NCI-H146 treated with DMSO at 0.1 percent for 48 hours (cell line): ENCODE results near the gene B3GNT8.
A peak's percentile ranks its signal among the peaks of the same experiment; 100 is the strongest.
"Not testable (repeated sequence)": the region's sequence is repeated elsewhere in the genome, so short reads cannot be mapped to it uniquely, and the experiment has no call there.

ENCODE experiments used
- DNase-seq: peaks from one replicate; lab custom pipeline; 2025; ENCODE audit not compliant: unreplicated experiment; lab: John Stamatoyannopoulos, UW

The B3GNT8 gene, protein sequence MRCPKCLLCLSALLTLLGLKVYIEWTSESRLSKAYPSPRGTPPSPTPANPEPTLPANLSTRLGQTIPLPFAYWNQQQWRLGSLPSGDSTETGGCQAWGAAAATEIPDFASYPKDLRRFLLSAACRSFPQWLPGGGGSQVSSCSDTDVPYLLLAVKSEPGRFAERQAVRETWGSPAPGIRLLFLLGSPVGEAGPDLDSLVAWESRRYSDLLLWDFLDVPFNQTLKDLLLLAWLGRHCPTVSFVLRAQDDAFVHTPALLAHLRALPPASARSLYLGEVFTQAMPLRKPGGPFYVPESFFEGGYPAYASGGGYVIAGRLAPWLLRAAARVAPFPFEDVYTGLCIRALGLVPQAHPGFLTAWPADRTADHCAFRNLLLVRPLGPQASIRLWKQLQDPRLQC

GRCh38 chr19:41426952-41427646, at the start of gene B3GNT8:
Gene B3GNT8 (minus strand): TSS chr19:41427374. CDS start chr19:41426778, 596 bp downstream.
- DNase-seq: no peak

DNA sequence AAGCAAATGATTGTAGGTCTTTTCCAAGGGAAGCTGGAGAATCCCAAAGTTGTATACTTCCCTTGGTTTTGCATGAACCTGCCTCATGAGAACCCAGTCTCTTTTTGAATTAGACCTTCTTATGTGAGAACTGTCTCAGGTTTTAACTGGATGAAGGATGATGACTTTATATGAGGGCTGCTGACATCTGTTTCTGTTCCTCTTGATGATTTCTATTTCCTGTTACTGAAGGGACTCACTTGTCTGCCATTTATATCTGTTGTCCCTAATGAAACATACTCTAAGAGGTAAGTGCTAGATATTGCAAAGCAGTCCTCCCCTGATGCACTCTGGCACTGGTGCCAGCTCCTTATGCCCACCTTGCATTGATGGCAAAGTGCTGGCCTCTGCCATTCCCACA, 49.4 kb upstream of the B3GNT8 start:
- DNase-seq: no peak

GRCh38 chr19:41463257-41464256, 36.4 kb upstream of the B3GNT8 start:
- not testable (repeated sequence) for DNase-seq

GRCh38 chr19:41462497-41462896, 35.3 kb upstream of the B3GNT8 start:
- DNase-seq: no peak

- DNase-seq: no peak
These were observed 30.1 kb upstream of the B3GNT8 start for GRCh38 chr19:41457241-41457640.

DNA sequence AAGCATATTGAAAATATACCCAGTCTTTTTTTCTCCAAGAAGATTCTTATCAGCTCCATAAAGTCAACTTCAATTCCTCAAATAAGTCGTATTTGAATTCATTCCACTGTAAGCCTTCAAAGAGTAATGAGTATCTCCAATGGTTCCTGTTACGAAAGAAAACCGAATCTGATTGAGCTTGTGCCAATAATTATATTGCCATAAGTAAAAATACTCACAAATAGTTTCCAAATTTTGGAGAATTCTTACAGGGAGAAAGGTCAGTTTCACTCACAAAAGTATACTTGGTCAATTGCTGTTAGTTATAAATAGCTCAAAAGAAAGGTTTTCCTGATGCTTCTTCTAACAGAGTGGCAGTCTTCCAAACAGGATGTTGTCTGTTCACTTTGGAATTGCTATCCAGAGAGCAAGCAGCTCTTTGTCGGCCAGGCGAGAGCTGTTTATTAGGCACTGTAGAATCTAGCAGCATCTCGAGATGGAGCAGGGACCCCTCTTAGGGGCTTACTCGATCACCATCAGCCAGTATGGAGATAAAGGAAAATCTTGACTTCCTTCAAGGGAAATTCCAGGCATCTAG, 29.3 kb upstream of the B3GNT8 start:
- no peak for DNase-seq

DNA sequence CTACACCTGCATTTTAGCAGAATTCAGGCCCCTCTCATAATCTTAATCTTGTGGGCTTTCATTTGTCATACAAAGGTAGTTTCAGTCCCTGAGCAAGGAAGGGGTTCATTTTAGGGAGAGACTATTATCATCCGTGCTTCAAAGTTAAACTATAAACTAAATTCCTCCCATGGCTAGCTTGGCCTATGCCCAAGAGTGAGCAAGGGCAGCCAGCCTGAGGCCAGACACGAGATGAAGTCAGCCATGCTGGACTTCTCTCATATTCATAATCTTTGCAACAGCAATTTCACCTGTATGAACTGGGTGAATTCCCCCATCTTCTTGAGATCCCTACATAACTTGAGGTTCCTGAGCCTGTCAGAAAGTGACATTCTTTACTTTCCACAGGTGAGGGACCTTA, 28.8 kb upstream of the B3GNT8 start:
- no peak for DNase-seq

DNA sequence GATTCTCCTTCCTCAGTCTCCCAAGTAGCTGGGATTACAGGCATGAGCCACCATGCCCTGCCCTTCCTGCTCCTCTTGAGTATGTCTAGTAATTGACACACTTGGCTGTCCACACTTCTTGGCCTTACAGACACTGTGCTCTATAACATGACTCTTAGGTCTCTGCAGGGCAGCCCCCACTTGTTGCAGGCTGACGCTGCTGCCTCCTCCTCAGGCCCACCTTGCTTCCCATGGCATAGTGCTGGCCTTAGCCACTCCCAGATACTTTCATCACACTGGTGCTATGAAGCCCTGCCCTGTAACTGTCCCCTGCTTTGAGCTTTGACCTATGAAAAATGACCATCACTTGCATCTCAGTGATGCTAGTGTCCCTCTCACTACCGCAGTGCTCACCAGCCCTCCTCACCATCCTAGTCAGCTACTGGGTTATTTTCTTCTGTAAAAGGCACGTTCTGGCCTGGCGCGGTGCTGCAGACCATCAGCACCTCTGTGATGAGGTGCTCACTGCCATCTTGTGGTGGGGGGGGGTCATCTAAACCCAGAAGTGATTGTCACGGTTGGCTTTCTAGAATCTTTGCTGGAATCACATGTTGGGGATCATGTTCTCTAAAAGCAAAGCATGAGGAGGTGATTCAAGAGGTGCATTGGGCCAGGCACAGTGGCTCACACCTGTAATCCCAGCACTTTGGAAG, 25.6 kb upstream of the B3GNT8 start:
- DNase-seq: no peak

DNA sequence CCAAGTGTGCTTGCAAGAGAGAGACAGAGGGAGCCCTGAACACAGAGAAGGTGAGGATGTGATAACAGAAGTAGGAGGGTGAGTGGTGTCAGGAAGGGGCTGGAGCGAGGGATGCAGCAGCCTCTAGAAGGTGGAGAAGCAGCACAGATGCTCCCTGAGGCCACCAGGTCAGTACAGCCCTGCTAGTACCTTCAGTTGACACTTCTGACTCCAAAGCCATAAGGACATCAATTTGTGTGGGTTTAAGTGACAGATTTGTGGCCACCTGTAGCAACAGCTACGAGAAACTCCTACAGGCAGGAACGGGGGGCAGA, 22.6 kb upstream of the B3GNT8 start:
- DNase-seq: no peak

- peak; percentile 14 for DNase-seq
These were observed 22.1 kb upstream of the B3GNT8 start for GRCh38 chr19:41449079-41449864.

DNA sequence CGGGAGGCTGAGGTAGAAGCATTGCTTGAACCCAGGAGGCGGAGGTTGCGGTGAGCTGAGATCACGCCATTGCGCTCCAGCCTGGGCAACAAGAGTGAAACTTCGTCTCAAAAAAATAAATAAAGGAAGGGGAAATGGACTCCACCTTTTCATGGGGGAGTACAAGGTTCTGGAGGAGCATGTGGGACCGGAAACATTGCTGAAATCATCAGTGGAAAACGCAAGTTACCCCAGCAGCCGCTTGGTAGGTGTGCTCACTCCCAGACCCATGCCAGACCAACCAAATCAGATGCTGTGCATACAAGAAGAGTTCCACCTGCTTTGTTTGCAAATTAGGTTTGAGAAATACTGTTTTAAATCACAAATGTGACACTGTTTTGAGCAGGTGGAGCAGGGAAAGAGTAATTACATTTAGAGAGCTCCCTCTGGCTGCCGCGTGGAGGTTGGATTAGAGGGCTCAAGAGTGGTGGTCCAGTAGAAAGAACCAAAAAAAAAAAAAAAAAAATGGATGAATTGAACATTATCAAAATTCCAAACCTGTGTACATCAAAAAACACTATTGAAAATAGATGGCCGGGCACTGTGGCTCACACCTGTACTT, 20.7 kb upstream of the B3GNT8 start:
- DNase-seq: no peak

DNA sequence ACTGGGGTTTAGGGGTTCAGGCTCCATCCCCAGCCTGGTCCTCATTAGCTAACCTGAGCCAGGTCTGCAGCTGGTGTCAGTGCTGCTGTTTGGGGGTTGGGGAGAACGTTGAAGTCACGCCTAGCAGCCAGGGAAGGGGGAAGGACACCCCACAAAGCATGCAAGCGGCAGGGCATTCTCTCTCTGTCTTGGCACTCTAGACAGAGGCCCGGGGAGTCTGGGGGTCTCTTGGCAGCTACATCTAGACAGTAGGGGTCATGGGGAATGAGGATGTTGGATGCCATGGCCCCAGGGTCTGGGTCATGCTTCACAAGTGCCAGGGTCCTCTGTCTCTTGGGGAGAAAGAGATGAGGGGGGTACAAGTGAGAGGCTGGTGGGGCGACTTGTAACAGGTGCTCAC, 18.4 kb upstream of the B3GNT8 start:
- no peak for DNase-seq

DNA sequence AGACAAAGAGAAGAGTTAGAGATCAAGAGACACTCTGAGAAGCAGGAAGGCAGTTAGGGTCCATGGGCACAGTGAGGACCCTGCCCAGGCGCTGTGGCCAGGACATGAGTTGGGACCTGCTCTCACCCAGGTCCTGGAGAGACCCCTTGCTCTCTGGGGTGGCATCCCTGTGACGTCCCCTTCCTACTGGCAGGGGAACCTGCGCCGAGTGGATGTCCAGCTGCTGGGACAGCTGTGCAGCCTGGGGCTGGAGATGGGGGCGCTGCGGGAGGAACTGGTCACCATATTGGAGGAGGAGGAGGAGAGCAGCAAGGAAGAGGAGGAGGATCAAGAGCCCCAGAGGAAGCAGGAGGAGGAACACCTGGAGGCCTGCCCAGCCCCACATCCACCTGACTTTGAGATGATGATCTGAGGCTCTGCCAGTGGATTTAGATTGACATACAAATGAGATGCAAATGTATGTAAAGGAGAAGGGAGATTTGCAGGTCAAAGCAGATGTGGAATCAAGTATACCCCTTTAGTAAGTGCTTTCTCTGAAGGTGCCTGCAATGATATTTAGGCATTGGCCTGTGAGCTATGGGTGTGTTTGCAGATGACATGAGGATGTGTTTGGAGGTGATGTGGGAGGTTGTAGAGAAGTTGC, 16.8 kb upstream of the B3GNT8 start:
- DNase-seq: no peak

DNA sequence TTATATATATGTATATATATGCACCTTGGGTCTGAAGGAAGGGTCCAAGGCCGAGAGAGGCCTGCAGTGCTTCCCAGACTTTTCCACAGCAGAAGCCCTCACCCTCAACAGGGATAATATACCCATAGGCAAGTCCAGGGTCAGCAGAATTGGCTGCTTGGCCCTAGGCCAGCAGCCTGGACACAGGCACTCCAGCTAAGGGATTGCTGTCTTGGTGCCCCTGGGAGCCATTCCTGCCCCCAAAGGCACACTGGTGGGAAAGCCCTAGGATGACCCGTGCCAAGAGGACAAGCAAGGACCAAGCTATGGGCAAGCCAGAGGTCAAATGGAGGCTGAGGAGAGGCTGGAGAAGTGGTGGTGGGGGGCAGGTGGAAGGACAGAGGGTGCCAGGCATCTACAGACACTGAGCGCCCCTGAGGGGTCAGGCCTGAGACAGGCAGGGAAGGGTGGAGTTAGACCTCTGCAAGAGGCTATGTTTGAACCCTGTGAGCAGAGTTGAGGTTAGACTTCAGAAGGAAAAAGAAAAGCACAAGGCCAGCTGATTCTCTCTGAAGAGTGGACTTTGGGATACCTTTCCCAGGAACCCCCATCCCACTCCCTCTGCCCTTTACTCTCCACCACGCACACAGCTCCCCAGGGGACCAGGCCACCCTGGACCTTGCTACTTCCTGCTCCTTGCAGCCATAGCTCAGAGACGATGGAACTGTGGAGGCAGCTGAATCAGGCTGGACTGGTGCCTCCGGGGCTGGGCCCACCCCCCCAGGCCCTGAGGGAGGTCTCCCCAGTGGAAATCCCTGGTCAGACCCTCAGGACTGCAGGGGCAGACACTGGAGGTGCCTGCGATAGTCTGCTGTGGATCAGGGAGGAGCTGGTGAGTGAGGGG, 15.5 kb upstream of the B3GNT8 start, which contains the start of gene ERICH4:
Gene ERICH4, plus strand, starts transcription at position 684 of the 883 bp plus-strand sequence. Its CDS starts 14 bp downstream, at position 698.
- no peak for DNase-seq

DNA sequence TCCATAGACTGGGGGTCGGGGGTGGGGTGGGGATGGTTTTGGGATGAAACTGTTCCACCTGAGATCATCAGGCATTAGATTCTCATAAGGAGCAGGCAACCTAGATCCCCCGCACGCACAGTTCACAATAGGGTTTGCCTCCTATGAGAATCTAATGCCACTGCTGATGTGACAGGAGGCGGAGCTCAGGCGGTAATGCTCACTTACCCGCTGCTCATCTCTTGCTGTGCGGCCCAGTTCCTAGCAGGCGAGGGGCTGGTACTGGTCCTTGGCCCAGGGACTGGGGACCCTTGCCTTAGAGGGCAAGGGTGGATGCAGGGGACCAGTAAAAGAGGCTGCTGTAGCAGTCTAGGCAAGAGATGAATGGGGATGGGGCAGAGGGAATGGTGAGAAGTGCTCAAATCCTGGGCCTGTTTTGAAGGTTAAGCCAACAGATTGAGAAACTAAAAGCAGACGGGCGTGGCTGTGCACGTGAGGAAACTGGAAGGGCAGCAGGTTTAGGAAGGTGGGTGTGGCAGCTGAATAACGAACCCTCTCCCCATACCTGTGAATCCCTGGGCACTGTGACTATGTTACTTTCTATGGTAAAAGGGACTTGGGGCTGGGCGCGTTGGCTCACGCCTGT, 14.3 kb upstream of the B3GNT8 start:
- DNase-seq: no peak

- peak; percentile 98 for DNase-seq
These were observed 12.5 kb upstream of the B3GNT8 start, which contains the start of gene DMAC2 for GRCh38 chr19:41439441-41440222. Gene DMAC2 (minus strand): TSS chr19:41439912. CDS start chr19:41439899, 13 bp downstream.
